GM19240 (cell line): Measurements from ENCODE around the gene NETO1.

Experiments used
- DNase-seq: peaks from one replicate; pipeline ENCODE4 v3.0.0; 2011; ENCODE audit warnings: low spot score; ENCODE audit not compliant: insufficient read length

The NETO1 gene

DNA sequence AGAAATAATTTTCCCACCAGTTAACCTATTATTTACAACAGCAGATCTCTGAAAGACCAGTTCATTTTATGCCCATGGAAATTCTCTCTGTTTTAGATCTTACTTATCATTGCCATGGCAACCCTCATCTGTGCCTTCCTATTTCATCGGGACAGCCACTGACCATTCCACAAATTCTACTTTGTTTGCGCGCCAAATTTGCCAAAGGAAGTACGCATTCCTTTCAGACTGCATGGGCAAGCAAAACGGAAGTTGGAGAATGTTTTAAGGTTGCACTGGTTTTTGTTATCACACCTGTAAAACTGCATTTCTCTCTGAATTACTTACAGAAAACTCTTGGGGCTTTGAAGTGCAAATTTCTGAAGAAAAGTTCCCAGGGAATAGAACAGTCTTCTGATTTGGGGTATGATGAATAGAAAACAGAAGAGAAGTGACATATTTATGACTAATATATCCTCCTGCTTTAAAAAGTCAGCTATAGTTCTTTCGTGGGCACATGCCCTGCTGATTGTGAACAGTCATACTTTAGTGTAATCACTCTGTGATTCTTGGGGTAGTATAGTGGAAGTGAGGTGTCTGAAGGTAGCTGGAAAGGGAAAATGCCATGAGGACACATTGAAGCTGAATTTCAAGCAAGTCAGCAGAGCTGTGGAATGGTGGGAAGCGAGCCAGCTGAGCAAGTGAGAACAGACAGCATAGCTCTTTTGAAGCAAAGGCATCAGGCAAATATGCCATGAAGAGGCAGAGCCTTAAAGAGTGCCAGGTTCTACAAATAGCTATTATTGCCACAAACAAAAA lies 20.9 kb downstream of the NETO1 start:
- DNase-seq, result no peak

DNA sequence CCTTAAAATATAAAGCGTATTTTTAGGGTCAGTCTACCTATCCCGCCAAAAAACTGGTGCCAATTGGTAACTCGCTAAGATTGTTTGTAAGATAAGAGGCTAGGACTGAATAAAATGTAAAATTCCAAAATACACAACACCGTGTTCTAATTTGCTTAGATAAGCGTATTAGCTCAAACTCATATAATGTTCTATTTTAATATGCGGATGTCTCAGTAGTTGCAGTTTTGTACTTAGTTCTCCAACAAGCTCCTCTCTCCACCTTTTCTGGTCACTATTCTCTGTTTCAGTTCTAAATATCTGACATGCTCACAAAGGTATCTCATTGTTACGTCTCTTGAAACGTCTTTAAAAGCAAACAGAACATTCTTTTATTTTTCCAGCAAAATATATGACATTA lies 24.0 kb downstream of the NETO1 start:
- no peak for DNase-seq

DNA sequence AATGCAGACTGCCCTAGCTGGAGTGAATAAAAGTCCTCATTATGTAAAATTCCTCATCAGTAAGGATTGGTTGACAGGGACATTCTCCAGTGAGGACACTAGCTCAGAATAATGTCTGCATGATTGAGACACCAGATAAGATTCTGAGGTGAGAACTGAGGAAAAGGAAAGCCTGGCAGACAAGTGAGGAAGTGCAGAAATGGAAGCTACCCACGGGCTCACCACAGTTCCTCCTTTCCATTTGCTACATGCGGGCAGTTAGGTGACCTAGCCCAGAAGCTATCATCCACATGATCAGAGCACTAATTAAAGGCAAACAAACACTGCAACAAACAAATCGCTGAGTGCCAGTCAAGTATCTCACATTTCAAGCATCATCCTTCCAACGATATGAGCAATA lies 27.7 kb downstream of the NETO1 start:
- DNase-seq, result no peak

DNA sequence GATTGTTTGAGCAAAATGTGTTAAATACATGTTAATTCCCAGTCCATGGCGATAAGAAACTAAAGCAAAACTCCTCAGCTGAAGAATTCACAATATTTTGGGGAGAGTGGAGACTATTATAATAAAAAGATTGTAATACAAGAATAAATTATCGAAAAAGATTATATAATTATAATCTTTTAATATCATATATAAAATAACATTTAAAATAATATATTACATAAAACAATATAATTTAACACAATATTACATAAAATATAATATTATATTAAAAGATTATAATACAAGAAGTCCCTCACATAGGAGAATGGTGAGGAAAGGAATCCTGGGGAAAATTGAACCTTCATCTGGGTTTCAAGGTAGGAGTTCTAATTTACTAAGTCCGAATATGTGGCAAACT lies 33.1 kb downstream of the NETO1 start:
- DNase-seq, result no peak

- DNase-seq, result no peak
Measured at GRCh38 chr18:72833471-72833870, 34.3 kb downstream of the NETO1 start.

DNA sequence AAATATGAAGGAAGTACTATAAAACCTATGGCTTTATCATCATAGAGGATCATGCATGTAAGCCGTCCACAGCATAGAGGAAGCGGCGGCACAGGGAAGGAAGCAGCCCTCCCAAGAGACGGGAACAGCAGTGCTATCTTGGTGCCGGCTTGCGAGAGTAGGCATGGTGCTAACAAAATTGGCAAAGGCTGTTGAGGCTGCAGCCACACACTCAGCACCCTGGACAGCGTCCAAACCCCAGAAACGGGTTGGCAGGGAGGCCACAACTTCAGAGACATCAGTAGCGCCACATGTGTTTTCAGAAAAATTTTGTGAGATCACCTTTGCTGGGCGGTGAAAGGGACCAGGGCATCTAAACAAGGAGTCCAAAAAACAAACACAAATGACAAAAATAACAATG lies 37.7 kb downstream of the NETO1 start:
- DNase-seq, result no peak

DNA sequence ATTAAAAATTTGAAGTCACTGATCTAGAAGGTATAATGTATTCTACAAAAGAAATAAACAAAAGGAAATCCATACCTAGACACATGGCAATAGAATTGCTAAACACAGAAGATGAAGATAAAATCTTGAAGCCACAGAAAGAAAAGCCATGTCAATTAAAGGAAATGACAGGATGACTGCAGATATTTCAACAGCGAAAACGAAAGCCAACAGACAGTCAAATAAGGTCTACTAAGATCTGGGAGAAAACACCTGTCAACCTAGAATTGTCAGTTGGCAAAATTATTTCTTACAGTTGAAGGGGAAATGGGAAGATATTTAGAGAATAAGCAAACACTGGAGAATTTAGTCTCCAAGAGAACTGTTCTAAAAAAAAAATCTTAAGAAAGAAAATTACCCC lies 39.2 kb downstream of the NETO1 start:
- DNase-seq, result no peak

GRCh38 chr18:72826736-72827135 lies 41.1 kb downstream of the NETO1 start:
- DNase-seq, result no peak

- no peak for DNase-seq
Measured at GRCh38 chr18:72823345-72823744, 44.4 kb downstream of the NETO1 start.

GRCh38 chr18:72822202-72822601 lies 45.6 kb downstream of the NETO1 start:
- no peak for DNase-seq

DNA sequence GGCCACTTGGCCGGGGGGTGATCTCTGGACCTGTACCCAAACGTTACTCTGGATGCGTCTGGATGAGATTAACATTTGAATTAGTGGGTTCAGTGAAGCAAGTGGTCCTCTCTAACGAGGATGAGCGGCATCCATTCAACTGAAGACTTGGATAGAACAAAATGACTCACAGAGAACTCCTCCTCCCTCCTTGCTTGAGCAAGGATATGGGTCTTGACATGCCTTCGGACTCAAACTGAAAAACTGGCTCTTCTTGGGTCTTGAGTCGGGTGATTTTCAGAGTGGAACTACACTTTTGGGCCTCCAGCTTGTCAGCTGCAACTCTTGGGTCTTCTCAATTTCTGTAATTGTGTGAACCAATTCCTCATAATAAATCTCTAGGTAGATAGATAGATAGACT lies 47.2 kb downstream of the NETO1 start:
- no peak for DNase-seq

GRCh38 chr18:72819050-72819449 lies 48.7 kb downstream of the NETO1 start:
- no peak for DNase-seq

- DNase-seq, result no peak
Measured at GRCh38 chr18:72811047-72811446, 56.7 kb downstream of the NETO1 start.

DNA sequence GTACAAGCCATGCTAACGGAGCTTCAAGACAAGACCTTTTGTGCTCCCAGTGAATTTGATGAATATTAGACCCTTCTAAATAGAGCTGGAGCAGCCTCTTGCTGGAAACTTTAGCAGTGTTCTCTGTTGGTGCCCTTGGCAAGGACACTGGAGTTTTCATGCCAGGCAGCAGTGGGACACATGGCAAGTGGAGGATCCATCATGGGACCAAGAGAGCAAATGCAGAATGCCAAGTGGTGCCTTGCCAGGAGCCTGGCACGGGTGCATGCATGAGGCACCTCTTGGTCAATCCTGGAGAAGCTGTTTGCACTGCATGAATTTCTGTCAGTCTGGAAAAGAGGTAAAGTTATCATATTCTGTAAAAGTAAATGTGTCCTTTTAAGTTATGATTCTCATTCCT lies 59.1 kb downstream of the NETO1 start:
- DNase-seq, result no peak

DNA sequence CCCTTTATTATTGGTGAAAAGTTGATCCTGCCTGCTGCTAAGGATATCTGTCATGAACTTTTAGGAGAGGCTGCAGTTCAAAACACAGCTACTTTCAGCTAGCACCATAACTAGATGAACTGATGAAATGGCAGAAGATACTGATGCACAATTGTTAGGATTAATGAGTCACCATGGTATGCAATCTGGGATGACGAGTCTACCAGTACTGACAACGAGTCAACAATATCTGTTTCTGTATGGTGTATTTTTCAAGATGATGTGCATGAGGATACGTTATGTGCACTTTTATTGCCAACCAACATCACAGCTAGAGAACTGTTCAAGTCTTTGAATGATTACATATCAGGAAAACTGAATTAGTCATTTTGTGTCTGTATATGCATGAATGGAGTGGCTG lies 68.7 kb downstream of the NETO1 start:
- DNase-seq, result no peak

DNA sequence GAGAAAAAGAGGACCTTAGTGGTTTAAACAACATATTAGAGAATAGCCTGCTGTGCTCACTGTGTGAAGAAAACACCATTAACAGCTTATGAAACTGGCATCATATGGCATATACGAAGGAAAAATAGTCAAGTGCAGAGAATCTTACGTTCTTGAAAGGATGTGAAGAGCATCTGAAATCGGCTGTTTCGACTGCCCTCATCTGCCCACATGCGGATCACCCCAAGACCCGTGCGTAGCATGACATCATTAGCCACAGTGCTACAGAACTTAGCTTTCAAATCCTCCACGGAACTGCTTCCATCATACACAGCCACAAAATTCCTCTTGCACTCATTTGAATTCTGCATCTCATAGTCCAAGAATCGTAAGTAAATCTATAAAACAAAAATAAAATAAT lies 84.3 kb downstream of the NETO1 start:
- DNase-seq, result no peak

- DNase-seq, result no peak
Measured at GRCh38 chr18:72774914-72775313, 92.9 kb downstream of the NETO1 start.

DNA sequence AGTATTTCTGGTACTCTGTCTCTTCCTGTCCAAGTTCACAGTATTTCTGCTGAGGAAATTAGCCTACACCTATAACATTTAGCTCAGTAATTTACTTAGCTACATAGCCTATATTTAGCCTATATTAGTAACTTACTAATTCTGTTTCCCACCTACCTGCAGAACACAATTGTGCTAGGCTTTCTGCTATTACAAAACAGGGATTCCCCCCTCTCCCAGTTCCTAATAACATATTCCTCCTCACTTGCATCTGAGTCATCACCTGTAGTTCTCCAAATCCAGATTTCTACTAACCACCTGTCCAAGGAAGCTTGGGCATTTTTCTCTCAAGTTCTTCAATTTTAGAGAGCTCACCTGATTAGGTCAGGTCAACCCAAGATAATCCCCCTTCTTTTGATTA lies 94.9 kb downstream of the NETO1 start:
- DNase-seq, result no peak

DNA sequence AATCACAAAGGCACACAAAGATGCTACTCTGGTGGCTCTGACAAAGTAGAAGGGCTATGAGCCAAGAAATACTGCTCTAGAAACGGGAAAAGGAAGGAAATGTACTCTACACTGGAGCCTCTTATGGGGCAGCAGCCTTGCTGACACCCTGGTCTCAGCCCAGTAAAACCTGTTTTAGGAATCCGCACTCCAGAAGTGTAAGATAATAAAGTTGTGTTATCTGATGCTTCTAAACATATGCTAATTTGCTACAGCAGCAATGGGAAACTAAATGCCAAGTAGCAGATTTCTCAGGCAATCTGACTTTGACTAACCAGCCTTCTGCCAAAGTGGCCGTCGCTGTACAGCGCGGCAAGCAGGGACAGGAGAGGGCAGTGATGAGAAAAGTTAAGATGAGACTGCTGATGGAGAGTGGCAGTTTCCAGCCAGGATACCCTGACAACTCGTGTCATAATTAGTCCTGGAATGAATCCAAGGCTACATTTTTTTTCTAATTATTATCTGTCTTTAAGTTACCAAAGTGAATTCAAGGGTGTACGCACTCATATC lies 99.0 kb downstream of the NETO1 start:
- DNase-seq, result no peak

- DNase-seq, result no peak
Measured at GRCh38 chr18:72762515-72763122, 105.2 kb downstream of the NETO1 start.

DNA sequence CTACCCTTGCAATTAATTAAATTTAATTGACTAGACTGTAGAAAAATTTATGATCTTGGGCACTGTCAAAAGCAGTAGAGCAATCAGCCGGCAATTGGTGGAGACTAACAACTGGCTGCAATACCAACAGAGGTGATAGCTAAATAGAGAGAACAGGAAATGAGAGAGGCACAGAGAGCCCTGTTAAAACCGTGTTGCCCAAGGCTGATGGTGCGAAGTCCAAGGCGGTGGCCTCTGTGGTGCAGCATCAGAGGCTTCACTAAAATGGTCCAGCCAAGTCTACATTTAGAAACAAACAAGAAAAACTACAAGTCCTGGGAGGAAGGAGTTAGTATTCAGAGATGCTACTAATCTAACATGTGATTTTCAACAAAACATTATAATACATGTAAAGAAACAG lies 115.6 kb downstream of the NETO1 start:
- no peak for DNase-seq

DNA sequence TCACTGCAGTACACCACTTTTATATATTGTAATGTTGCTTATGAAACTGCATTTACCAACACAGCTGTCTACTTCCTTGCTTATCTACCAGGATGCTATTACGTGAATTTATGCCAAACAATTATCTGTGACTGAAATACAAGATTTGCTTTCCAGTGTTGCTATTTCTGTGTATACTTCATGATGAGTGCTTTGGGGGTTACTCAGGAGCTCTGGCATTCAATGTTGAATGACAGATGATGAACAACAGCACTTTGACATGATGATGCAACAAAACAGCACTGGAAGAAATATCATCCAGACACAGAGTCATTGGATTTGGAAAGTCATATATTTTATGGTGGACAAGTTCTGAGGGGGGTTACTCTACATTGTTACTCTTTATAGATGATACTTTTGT lies 125.8 kb downstream of the NETO1 start:
- DNase-seq, result no peak

DNA sequence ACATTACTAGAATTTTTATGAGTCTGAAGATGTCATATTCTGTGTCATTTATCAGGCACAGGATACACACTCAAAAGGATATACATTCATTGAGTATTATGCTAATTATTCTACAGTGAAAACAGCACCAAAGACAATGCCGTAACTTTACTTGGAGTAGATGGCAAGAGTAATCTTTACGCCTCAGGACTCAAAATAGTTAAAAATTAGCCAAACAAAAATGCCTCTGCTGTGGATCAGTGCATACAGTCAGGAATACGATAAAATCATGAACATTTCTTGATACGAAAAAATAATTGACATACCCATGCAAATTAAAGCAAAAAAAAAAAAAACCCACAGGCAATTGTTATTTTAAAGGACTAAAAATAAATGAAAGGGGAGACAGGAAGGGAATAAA lies 129.7 kb downstream of the NETO1 start:
- no peak for DNase-seq
